ENCODE data around the gene NOS3. TPM values are rescaled to one million over a fixed set of nuclear protein-coding genes. Genes with fewer than 3 reads are reported as not detected.

Gene NOS3
- total and polyA plus RNA-seq, 7 donors: 1.4 to 13.2 (median 5.8) TPM

DNA sequence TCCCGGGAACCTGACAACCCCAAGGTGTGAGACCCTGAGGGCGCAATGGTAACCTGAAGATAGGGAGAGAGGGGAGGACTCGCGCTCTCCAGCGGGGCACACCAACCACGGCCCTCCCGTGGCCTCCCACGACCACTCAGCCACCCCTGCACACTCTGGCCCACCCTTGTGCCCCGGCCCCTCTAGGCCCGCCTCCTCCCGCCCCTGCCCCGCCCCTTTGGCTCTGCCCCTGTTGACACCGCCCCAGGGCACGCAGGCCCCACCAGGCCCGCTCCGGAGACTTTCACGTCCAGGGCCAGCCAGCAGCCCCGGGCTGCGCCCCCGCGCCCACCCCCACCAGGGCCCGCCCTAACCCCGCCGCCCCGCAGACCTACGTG lies 22.5 kb downstream of the NOS3 start:
- H3K36me3 ChIP-seq (ENCODE audit: insufficient read depth in 1 of 2, low read depth in 1 of 2): no peaks in the 10 kb centered on the region
- H3K9me3 ChIP-seq: no peaks in the 10 kb centered on the region
- ATAC-seq: peak in 2 of 4 donors; percentile 8 to 20
- no peak overlapping the region for H3K27ac ChIP-seq
- intact Hi-C loops (cut with DNase I): loop anchor here in 1 of 2 donors (5.0 kb wide), 1 partner anchor 99 kb away; no protein-coding TSS in a partner anchor
- peaks cover 6% of the 10 kb centered on the region for H3K4me1 ChIP-seq
- peaks cover 0 to 84% (median 21%) of the 10 kb centered on the region in 3 donors for H3K27me3 ChIP-seq (ENCODE audit: insufficient read depth in 3 of 3, low read length in 2 of 3)
- 19 to 29% (median 19%) methylated on average over 10 to 26 of the region's 26 CpGs for WGBS, 3 donors
- DNase-seq: no peak
- H3K4me3 ChIP-seq: peak overlapping the region; percentile 49
- TF ChIP-seq, protein P1, sequence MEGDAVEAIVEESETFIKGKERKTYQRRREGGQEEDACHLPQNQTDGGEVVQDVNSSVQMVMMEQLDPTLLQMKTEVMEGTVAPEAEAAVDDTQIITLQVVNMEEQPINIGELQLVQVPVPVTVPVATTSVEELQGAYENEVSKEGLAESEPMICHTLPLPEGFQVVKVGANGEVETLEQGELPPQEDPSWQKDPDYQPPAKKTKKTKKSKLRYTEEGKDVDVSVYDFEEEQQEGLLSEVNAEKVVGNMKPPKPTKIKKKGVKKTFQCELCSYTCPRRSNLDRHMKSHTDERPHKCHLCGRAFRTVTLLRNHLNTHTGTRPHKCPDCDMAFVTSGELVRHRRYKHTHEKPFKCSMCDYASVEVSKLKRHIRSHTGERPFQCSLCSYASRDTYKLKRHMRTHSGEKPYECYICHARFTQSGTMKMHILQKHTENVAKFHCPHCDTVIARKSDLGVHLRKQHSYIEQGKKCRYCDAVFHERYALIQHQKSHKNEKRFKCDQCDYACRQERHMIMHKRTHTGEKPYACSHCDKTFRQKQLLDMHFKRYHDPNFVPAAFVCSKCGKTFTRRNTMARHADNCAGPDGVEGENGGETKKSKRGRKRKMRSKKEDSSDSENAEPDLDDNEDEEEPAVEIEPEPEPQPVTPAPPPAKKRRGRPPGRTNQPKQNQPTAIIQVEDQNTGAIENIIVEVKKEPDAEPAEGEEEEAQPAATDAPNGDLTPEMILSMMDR (IDR thresholded peaks at IDR 0.05): no peak

DNA sequence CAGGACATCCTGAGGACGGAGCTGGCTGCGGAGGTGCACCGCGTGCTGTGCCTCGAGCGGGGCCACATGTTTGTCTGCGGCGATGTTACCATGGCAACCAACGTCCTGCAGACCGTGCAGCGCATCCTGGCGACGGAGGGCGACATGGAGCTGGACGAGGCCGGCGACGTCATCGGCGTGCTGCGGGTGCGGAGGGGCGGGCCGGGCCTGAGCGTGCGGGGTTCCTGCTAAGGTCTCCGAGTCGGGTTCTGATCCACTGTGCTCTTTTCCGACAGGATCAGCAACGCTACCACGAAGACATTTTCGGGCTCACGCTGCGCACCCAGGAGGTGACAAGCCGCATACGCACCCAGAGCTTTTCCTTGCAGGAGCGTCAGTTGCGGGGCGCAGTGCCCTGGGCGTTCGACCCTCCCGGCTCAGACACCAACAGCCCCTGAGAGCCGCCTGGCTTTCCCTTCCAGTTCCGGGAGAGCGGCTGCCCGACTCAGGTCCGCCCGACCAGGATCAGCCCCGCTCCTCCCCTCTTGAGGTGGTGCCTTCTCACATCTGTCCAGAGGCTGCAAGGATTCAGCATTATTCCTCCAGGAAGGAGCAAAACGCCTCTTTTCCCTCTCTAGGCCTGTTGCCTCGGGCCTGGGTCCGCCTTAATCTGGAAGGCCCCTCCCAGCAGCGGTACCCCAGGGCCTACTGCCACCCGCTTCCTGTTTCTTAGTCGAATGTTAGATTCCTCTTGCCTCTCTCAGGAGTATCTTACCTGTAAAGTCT lies 23.1 kb downstream of the NOS3 start:
- Histone ChIP-seq H3K36me3 (ENCODE audit: insufficient read depth in 1 of 2, low read depth in 1 of 2) (no peaks in the 10 kb centered on the region), H3K9me3 (no peaks in the 10 kb centered on the region), H3K27me3 (ENCODE audit: insufficient read depth in 3 of 3, low read length in 2 of 3) (peaks cover 0 to 84% (median 22%) of the 10 kb centered on the region in 3 donors), H3K4me3 (peak overlapping the region; percentile 49), H3K27ac (no peak overlapping the region), H3K4me1 (peaks cover 8% of the 10 kb centered on the region)
- TF ChIP-seq, protein P1 (IDR thresholded peaks at IDR 0.05): no peak
- 24 to 32% (median 24%) methylated on average over 49 to 55 of the region's 55 CpGs for WGBS, 3 donors
- DNase-seq (peak; percentile 70 to 84), ATAC-seq (peak; percentile 7 to 41 (median 18))
- intact Hi-C loops (cut with DNase I): loop anchor here in 1 of 2 donors (5.0 kb wide), 1 partner anchor 98 kb away; no protein-coding TSS in a partner anchor

DNA sequence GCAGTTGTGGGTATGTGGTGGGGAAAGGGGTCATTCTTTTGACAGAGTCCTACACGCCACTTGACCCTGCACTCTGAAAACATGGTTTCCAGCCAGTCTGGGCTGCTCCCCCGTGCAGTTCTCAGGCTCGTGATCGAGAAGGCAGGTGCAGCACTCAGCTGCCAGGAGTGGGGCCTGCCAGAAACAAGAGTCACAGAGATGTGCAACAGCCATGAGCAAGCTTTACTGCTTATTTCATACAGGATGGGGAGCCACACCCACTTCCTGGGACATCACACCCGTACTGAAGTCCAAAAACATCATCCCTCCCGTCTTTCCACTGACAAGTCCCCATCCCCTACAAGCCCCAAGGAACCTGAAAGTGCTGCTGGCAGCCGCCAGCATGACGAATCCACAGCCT lies 24.1 kb downstream of the NOS3 start:
- TF ChIP-seq, protein P1 (IDR thresholded peaks at IDR 0.05): no peak
- no peak overlapping the region for H3K4me3 ChIP-seq
- peaks cover 0 to 83% (median 17%) of the 10 kb centered on the region in 3 donors for H3K27me3 ChIP-seq (ENCODE audit: insufficient read depth in 3 of 3, low read length in 2 of 3)
- peaks cover 8% of the 10 kb centered on the region for H3K4me1 ChIP-seq
- ATAC-seq (peak; percentile 37 to 58 (median 40)), DNase-seq (no peak)
- intact Hi-C loops (cut with DNase I): loop anchor here in 1 of 2 donors (5.0 kb wide), 1 partner anchor 97 kb away; no protein-coding TSS in a partner anchor
- H3K27ac ChIP-seq: no peak overlapping the region
- H3K9me3 ChIP-seq: no peaks in the 10 kb centered on the region
- 32 to 36% (median 34%) methylated on average over 8 of the region's 8 CpGs for WGBS, 3 donors
- H3K36me3 ChIP-seq (ENCODE audit: insufficient read depth in 1 of 2, low read depth in 1 of 2): no peaks in the 10 kb centered on the region

DNA sequence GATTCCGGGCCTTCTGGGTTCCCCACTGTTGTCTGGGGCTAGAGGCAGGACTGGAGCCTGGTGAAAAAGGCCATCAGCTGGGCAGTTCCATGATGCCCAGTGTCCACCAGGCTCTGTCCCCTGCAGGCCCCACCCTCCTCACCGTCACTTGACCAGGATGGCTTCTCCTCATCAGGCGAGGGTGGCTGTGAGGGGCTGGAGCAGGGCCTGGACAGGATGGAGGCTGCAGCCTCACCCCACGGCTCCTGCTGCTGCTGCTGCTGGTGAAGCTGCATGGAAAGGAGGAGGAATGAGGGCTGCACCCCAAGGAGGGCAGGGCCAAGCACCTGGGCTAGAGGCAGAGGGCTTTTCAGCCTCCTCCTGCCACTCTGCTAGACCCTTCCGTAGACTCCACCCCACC lies 25.1 kb downstream of the NOS3 start:
- 72 to 84% (median 81%) methylated on average over 5 of the region's 5 CpGs for WGBS, 3 donors
- DNase-seq: no peak
- Histone ChIP-seq H3K9me3 (no peaks in the 10 kb centered on the region), H3K36me3 (ENCODE audit: insufficient read depth in 1 of 2, low read depth in 1 of 2) (no peaks in the 10 kb centered on the region), H3K27ac (no peak overlapping the region), H3K4me3 (no peak overlapping the region), H3K27me3 (ENCODE audit: insufficient read depth in 3 of 3, low read length in 2 of 3) (peaks cover 0 to 78% (median 15%) of the 10 kb centered on the region in 3 donors), H3K4me1 (peaks cover 8% of the 10 kb centered on the region)
- TF ChIP-seq, protein P1 (IDR thresholded peaks at IDR 0.05): no peak
- intact Hi-C loops (cut with DNase I): no loop called here
- no peak for ATAC-seq

All from psoas muscle (tissue), 8 donors.